ENCODE measurements around the gene IKZF1. TPM values are rescaled to one million over a fixed set of nuclear protein-coding genes. Genes with fewer than 3 reads are reported as not detected.

Gene IKZF1
- total RNA-seq, 1 donor from 2014 or later = 0.11 TPM

GRCh38 chr7:50312250-50313162 lies 8.0 kb downstream of the IKZF1 start:
- H3K79me2 ChIP-seq (ENCODE audit: low read depth) = no peaks in the 10 kb centered on the region
- H3K36me3 ChIP-seq = no peaks in the 10 kb centered on the region
- TF ChIP-seq EZH2 (IDR thresholded peaks at IDR 0.05) (no peak), CTCF (IDR thresholded peaks at IDR 0.05) (no peak), EZH2phosphoT487 (IDR thresholded peaks at IDR 0.05) (no peak)
- no peaks in the 10 kb centered on the region for H3K9me3 ChIP-seq (ENCODE audit: low read depth)
- no peak overlapping the region for H3K27ac ChIP-seq
- no peak overlapping the region for H3K9ac ChIP-seq
- peaks cover 45% of the 10 kb centered on the region for H3K4me1 ChIP-seq
- Mint-ChIP-seq H3K9me3 (no peaks in the 10 kb centered on the region), H3K4me1 (peaks cover 68% of the 10 kb centered on the region), H3K36me3 (no peaks in the 10 kb centered on the region), H3K27ac (no peak overlapping the region), H3K4me3 (no peak overlapping the region), H3K27me3 (ENCODE audit: insufficient read depth, low read depth) (peaks cover 5% of the 10 kb centered on the region)
- H3K4me2 ChIP-seq = no peak overlapping the region
- no peak overlapping the region for H3K4me3 ChIP-seq
- H3F3A ChIP-seq (ENCODE audit: low read depth) = peaks cover 7% of the 10 kb centered on the region
- no peaks in the 10 kb centered on the region for H4K20me1 ChIP-seq (ENCODE audit: low read depth)
- DNase-seq (ENCODE audit: low spot score) = no peak
- H3K27me3 ChIP-seq = peaks cover 16% of the 10 kb centered on the region
- H2AFZ ChIP-seq (replicated peaks) = peak overlapping the region; percentile 73

GRCh38 chr7:50314836-50315592 lies 10.5 kb downstream of the IKZF1 start:
- no peak for DNase-seq (ENCODE audit: low spot score)
- H3K79me2 ChIP-seq (ENCODE audit: low read depth) = no peaks in the 10 kb centered on the region
- peaks cover 39% of the 10 kb centered on the region for H3K4me1 ChIP-seq
- no peaks in the 10 kb centered on the region for H3K36me3 ChIP-seq
- no peak overlapping the region for H3K27ac Mint-ChIP-seq
- H3K4me3 Mint-ChIP-seq = no peak overlapping the region
- no peak overlapping the region for H3K9ac ChIP-seq
- TF ChIP-seq CTCF (IDR thresholded peaks at IDR 0.05) (no peak), EZH2 (IDR thresholded peaks at IDR 0.05) (no peak), EZH2phosphoT487 (IDR thresholded peaks at IDR 0.05) (no peak)
- no peaks in the 10 kb centered on the region for H4K20me1 ChIP-seq (ENCODE audit: low read depth)
- no peak overlapping the region for H3K27ac ChIP-seq
- peaks cover 49% of the 10 kb centered on the region for H3K4me1 Mint-ChIP-seq
- H3K27me3 ChIP-seq = no peaks in the 10 kb centered on the region
- no peaks in the 10 kb centered on the region for H3F3A ChIP-seq (ENCODE audit: low read depth)
- H2AFZ ChIP-seq (replicated peaks) = peak overlapping the region; percentile 66
- H3K4me2 ChIP-seq = peak overlapping the region; percentile 48
- H3K36me3 Mint-ChIP-seq = no peaks in the 10 kb centered on the region
- H3K9me3 Mint-ChIP-seq = no peaks in the 10 kb centered on the region
- no peaks in the 10 kb centered on the region for H3K9me3 ChIP-seq (ENCODE audit: low read depth)
- H3K27me3 Mint-ChIP-seq (ENCODE audit: insufficient read depth, low read depth) = peaks cover 2% of the 10 kb centered on the region
- H3K4me3 ChIP-seq = no peak overlapping the region

- Histone ChIP-seq H3K4me2 (peak overlapping the region; percentile 44), H4K20me1 (ENCODE audit: low read depth) (no peaks in the 10 kb centered on the region), H2AFZ (replicated peaks) (no peak overlapping the region), H3K4me1 (peaks cover 33% of the 10 kb centered on the region), H3K4me3 (no peak overlapping the region), H3K9me3 (ENCODE audit: low read depth) (no peaks in the 10 kb centered on the region), H3K27me3 (no peaks in the 10 kb centered on the region), H3K36me3 (no peaks in the 10 kb centered on the region), H3K79me2 (ENCODE audit: low read depth) (no peaks in the 10 kb centered on the region), H3K9ac (no peak overlapping the region), H3F3A (ENCODE audit: low read depth) (no peaks in the 10 kb centered on the region), H3K27ac (no peak overlapping the region)
- Mint-ChIP-seq H3K36me3 (no peaks in the 10 kb centered on the region), H3K27me3 (ENCODE audit: insufficient read depth, low read depth) (peaks cover 2% of the 10 kb centered on the region), H3K4me1 (peaks cover 51% of the 10 kb centered on the region), H3K4me3 (no peak overlapping the region), H3K27ac (peak overlapping the region; percentile 78), H3K9me3 (no peaks in the 10 kb centered on the region)
- TF ChIP-seq EZH2phosphoT487 (IDR thresholded peaks at IDR 0.05) = no peak
- TF ChIP-seq CTCF (IDR thresholded peaks at IDR 0.05) = no peak
- no peak for TF ChIP-seq EZH2 (IDR thresholded peaks at IDR 0.05)
- no peak for DNase-seq (ENCODE audit: low spot score)
Observed at GRCh38 chr7:50315739-50316671, 11.5 kb downstream of the IKZF1 start.

Data from neural progenitor cell (in vitro differentiated cells).